ENCODE measurements around the gene SPRR2B.
"Not testable (repeated sequence)": the region's sequence is repeated elsewhere in the genome, so short reads cannot be mapped to it uniquely, and the experiment has no call there.

SPRR2B gene

DNA sequence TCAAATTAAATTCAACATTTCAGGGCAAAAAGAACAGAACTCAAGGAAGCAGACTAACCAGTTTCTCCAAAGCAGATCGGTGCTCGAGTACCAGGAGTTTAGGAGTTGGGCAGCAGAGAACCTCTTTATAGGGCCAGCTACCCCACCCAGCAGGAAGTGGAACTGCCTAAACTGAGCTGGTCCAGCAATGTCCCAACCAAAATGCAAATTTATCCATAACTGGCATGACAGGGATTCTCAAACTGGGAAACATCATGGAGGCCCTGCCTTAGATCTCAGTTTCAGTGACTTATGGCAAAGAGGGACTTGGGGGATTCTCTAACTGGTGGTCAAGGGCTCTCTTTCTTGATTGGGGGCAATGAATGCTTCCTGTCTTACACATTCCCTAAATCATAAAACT, at the start of gene SPRR2B:
Gene SPRR2B, minus strand, starts transcription at position 101 of the 400 bp plus-strand sequence. CDS start 772 bp downstream, outside the sequence.
- DNase-seq (ENCODE audit: low spot score), result no peak

DNA sequence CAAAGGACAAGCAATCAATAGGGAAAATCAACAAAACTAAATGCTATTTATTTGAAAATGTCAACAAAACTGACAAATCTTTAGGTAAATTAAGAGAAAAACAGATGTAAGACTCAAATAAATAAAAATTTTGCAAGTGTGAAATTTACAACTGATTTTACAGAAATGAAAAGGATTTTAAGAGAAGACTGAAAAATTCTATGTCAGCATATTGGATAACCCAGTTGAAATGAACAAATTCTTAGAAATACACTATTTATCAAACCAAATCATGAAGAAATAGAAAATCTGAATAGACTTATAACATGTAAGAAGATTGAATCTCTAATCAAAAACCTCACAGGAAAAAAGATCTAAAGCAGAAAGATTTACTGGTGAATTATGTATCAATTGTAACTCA, 49.5 kb upstream of the SPRR2B start:
- no peak for DNase-seq (ENCODE audit: low spot score)

DNA sequence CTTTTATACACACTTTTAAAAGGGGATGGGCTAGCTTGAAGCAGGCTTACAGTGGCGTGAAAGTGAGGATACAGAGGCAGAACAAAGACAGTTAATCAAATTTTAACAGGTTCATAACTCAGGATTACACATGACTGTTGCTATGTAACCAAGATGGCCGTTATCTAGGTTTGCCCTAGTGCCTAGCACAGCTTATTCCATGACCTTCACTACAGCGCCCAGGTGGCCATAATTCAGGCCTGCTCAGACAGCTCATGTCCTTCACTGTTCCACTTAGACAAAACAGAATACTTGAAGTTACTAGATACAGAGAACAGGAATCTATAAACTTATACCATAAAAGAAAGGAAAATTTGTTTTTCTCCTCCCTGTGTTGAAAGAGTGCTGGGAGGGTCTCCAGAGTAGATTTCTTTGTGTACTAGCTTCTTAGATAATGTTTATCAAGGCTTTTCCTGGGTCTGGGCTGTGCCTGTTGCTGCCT, 48.1 kb upstream of the SPRR2B start:
- DNase-seq (ENCODE audit: low spot score), result no peak

DNA sequence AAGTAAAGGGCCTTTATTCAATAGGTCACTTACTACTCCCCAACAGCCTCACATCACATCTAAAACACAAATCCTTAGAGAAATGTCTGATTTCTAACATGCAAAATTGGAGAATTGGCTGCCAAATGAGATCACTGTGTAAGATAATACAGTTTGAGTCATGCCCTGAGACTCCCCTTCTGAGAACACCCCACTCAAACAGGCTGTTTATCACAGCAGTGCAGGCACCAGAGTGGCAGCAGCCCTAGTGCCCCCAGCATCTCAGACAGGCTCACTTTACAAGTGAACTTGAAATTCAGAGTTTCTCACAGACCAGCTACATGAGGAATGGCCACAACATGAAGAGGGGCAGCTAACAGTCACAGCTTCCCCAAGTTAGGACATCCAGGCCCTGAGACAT, 43.9 kb upstream of the SPRR2B start:
- not testable (repeated sequence) for DNase-seq (ENCODE audit: low spot score)

DNA sequence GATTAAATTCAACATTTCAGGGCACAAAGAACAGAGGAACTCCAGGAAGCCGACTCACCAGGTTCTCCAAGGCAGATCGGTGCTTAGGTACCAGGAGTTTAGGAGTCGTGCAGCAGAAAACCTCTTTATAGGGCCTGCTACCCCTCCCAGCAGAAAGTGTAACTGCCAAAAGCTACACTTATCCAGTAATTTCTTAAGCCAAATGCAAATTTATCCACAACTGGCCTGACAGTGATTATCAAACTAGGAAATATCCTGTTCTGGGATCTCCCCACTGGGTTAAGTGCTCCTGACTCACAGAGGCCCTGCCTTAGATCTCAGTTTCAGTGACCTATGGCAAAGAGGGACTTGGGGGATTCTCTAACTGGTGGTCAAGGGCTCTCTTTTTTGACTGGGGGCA, 42.0 kb upstream of the SPRR2B start, which contains the start of gene SPRR2F:
Gene SPRR2F, minus strand, starts transcription at position 101 of the 400 bp plus-strand sequence. CDS start 783 bp downstream, outside the sequence.
- DNase-seq (ENCODE audit: low spot score), result no peak

DNA sequence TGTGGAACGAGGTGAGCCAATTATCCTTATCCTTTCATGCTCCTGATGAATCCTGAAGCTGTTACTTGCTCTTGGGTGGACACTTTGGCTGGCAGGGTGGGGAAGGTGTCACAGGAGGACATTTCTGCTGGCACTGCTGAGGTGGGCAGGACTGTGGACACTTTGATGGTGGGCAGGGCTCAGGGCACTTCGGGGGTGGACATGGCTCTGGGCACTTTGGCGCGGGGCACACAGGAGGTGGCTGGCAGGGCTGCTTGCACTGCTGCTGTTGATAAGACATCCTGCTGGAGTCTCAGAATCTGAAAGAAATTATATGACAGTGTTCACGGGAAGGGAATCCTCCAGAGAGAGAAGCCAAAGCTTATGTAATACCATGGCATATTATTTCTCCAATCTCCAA, 41.0 kb upstream of the SPRR2B start:
- not testable (repeated sequence) for DNase-seq (ENCODE audit: low spot score)

DNA sequence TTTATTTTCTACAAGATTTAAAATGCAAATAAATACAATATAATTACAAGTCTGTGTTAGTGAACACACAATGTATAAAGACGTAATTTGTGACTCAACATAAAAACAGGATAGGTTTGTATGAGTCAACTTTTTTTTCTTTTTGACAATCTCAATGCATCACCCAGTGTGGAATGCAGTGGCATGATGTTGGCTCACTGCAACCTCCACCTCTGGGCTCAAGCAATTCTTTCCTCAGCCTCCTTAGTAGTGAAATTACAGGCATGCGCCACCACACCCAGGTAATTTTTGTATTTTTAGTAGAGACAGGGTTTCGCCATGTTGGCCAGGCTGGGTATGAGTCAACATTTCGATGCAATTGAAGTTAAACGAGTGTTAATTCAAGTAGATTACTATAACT, 28.8 kb upstream of the SPRR2B start:
- DNase-seq (ENCODE audit: low spot score), result no peak

DNA sequence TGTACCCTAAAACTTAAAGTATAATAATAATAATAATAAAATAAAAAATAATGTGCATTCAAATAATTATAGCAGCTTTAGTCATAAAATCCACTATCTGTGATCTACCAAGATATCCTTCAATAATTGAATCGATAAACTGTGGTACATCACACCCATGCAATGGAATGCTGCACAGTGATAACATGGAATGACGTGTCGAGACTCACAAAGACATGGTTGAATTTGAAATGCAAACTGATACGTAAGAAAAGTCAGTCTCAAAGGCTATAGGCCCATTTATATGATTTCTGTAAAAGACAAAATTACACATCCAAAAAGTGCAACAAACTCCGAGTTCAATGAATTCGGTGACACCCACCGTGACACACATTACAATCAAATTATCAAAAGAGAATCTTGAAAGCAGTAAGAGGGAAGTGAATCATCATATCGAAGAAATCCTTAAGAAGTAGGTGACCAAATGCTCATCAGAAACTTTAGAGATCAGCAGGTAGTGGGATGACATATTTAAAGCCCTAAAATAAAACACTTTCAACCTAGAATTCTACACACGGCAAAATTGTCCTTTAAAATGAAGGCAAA, 28.1 kb upstream of the SPRR2B start:
- no peak for DNase-seq (ENCODE audit: low spot score)

DNA sequence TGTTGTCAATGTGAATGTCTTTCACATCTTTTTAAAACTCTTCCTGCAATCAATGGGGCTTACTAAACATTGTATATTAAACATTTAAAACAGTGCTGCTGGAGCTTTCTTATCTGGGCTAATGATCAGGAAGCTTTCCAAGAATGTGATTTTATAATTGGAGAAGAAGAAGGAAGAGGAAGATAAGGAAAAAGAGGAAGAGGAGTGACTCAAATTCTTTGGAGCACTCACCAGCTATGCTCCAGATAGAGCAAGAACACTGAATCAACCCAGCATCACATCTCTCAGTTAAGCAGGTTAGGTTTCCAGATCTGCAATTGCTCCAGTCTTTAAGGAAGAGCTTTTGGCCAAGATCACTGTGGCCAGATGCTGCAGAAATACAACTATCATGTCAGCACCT, 24.4 kb upstream of the SPRR2B start:
- DNase-seq (ENCODE audit: low spot score), result no peak

DNA sequence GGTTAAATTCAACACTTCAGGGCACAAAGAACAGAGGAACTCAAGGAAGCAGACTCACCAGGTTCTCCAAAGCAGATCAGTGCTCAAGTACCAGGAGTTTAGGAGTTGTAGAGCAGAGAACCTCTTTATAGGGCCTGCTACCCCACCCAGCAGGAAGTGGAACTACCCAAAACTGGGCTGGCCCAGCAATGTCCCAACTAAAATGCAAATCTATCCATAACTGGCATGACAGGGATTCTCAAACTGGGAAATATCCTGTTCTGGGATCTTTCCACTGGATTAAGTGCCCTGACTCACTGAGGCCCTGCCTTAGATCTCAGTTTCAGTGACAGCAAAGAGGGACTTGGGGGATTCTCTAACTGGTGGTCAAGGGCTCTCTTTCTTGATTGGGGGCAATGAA, 23.0 kb upstream of the SPRR2B start, which contains the start of gene SPRR2E:
Gene SPRR2E, minus strand, starts transcription at position 101 of the 400 bp plus-strand sequence. CDS start 775 bp downstream, outside the sequence.
- DNase-seq (ENCODE audit: low spot score), result no peak

DNA sequence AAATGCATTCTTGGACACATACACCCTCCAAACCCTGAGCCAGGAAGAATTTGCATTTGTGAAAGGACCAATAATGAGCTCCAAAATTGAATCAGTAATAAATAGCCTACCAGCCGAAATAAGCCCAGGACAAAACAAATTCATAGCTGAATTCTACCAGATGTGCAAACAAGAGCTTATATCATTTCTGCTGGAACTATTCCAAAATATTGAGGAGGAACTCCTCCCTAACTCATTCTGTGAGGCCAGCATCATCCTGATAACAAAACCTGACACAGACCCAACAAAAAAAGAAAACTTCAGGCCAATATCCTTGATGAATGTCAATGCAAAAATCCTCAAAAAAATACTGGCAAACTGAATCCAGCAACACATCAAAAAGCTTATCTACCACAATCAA, 16.2 kb upstream of the SPRR2B start:
- no peak for DNase-seq (ENCODE audit: low spot score)

DNA sequence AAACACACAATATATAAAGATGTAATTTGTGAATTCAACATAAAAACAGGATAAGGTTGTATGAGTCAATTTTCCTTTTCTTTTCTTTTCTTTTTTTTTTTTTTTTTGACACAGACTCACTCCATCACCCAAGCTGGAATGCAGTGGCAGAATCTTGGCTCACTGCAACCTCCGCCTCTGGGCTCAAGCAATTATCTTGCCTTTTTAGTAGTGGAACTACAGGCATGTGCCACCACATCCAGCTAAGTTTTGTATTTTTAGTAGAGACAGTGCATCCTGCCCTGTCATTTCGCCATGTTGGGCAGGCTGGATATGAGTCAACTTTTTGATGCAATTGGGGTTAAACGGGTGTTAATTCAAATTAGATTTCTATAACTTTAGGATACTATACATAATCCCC, 10.3 kb upstream of the SPRR2B start:
- DNase-seq (ENCODE audit: low spot score), result no peak

DNA sequence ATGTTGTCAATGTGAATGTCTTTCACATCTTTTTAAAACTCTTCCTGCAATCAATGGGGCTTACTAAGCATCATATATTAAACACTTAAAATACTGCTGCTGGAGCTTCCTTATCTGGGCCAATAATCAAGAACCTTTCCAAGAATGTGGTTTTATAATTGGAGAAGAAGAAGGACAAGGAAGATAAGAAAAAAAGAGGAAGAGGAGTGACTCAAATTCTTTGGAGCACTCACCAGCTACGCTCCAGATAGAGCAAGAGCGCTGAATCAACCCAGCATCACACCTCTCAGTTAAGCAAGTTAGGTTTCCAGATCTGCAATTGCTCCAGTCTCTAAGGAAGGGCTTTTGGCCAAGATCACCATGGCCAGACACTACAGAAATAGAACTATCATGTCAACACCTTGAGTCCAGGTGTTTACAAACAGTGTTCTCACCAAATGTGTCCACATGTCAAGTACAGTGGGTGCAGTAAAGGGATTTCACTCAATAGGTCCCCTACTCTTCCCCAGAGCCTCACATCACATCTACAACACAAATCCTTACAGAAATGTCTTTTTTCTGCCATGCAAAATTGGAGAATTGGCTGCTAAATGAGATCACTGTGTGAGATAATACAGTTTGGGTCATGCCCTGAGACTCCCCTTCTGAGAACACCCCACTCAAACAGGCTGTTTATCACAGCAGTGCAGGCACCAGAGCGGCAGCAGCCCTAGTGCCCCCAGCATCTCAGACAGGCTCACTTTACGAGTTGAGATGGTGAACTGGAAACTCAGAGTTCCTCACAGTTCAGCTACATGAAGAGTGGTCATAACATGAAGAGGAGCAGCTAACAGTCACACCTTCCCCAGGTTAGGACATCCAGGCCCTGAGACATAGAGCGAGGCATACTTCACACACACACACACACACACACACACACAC, 1.7 kb upstream of the SPRR2B start:
- no peak for DNase-seq (ENCODE audit: low spot score)

DNA sequence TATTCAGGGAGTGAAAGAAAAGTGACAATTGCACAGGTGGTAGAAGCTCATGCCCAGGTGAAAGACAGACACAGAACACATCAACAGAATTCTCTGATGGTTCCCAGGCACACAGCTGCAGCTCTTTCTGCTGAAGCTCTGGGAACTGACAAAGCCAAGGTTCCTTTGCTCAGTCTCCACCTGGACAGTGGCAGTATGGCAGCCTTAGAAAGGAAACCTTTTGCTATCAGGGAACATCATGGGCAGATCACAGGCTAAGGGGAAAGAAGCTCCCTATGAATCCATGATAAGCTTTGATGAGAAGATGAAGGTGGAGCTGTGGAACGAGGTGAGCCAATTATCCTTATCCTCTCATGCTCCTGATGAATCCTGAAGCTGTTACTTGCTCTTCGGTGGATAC, 1.2 kb downstream of the SPRR2B start:
- DNase-seq (ENCODE audit: low spot score), result no peak

DNA sequence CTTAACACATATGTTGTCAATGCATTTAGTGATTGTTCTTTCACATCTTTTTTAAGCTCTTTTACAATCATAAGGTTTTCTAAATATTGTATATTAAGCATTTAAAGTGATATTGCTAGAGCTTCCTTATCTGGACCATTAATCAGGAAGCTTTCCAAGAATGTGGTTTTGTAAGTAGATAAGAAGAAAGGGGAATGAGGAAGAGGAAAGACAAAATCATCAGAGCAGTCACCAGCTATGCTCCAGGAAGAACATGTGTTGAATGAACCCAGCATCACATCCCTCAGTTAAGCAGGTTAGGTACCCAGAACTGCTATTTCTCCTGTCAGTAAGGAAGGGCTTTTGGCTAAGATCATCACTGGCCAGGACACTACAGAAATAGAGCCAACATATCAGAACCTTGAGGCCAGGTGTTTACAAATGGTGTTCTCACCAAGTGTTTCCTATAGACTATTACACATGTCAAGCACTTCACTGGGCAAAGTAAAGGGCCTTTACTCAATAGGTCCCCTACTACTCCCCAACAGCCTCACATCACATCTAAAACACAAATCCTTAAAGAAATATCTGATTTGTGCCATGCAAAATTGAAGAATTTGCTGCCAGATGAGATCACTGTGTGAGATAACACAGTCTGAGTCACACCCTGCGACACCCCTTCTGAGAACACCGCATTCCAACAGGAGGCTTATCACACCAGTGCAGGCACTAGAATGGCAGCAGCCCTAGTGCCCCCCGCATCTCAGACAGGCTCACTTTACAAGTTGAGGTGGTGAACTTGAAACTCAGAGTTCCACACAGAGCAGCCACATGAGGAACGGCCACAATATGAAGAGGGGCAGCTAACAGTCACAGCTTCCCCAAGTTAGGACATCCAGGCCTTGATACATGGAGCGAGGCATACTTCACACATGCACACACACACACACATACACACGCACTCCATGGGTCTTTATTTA, 12.3 kb downstream of the SPRR2B start:
- DNase-seq (ENCODE audit: low spot score), result no peak

DNA sequence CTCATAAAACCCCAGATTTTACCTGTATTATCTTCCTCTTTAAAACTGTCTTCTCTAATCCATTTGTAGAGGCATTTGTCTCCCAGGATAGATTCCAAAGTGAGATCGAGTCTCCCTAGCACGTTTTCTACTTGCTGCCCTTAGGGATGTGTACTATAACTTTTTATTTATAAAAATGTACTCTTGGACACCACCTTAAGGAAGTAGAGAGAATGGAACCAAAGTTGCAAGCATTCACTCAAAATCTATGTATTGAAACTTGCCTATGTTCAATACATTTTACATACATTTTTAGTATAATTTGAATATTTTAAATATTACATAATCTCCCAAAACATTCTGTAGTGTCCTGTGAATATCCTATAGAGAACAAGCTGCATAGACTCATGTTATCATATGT, 13.3 kb downstream of the SPRR2B start:
- DNase-seq (ENCODE audit: low spot score), result no peak

DNA sequence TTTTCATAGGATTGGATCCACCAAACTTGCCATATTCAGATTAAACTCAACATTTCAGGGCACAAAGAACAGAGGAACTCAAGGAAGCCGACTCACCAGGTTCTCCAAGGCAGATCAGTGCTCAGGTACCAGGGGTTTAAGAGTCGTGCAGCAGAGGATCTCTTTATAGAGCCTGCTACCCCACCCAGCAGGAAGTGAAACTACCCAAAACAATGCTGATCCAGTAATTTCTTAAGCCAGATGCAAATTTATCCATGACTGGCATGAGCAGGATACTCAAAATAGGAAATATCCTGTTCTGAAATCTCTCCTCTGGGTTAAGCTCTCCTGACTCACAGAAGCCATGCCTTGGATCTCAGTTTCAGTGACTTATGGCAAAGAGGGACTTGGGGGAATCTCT, 14.0 kb downstream of the SPRR2B start, which contains the start of gene SPRR2A:
Gene SPRR2A, minus strand, starts transcription at position 138 of the 400 bp plus-strand sequence. CDS start 777 bp downstream, outside the sequence.
- DNase-seq (ENCODE audit: low spot score), result no peak

DNA sequence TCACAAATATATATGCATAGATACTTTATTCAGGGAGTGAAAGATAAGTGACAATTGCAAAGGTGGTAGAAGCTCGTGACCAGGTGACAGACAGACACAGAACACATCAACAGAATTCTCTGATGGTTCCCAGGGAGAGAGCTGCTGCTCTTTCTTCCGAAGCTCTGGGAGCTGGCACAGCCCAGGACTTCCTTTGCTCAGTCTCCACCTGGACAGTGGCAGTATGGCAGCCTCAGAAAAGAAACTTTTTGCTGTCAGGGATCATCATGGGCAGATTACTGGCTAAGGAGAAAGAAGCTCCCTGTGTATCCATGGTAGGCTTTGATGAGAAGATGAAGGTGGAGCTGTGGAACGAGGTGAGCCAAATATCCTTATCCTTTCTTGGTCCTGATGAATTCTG, 15.3 kb downstream of the SPRR2B start:
- DNase-seq (ENCODE audit: low spot score), result not testable (repeated sequence)

DNA sequence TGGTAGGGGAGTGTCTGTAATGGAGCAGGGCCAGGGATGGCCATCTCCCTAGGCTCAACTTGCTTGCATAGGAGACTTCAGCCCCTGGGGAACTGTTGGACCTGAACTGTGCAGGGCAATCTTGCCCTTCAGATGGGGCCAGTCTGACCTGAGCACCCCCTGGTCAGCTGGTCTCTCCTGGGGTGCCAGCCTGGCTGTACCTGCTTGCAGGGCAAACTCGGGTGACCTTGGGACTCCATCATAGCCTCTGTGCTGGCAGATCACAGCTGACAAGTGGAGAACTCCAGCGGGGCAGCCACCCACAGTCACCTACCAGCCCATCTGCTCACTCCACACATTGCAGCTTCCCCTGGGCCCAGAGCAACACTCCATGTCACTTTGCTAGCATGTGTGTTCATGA, 22.2 kb downstream of the SPRR2B start:
- no peak for DNase-seq (ENCODE audit: low spot score)

DNA sequence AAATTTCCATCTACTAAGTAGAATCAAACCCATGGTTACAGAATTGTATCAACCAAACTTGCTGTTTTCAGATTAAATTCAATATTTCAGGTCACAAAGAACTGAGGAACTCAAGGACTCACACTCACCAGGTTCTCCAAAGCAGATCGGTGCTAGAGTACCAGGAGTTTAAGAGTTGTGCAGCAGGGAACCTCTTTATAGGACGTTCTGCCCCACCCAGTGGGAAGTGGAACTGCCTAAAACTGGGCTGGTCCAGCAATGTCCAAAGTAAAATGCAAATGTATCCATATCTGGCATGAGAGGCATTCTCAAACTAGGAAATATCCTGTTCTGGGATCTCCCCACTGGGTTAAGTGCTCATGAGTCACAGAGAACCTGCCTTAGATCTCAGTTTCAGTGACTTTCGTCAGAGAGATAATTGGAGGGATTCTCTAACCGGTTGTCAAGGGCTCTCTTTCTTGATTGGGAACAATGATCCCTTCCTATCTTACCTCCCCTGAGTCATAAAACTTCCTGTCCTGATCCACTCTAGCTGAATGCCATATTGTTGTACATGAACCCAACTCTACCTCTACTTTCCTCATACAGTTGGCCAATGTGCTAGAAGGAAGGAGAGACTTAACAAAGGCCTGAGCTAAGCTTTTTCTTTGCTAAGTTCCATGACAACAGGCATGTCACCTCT, 30.3 kb downstream of the SPRR2B start, which contains the start of gene SPRR2D:
Gene SPRR2D, minus strand, starts transcription at position 171 of the 682 bp plus-strand sequence. CDS start 774 bp downstream, outside the sequence.
- no peak for DNase-seq (ENCODE audit: low spot score)

DNA sequence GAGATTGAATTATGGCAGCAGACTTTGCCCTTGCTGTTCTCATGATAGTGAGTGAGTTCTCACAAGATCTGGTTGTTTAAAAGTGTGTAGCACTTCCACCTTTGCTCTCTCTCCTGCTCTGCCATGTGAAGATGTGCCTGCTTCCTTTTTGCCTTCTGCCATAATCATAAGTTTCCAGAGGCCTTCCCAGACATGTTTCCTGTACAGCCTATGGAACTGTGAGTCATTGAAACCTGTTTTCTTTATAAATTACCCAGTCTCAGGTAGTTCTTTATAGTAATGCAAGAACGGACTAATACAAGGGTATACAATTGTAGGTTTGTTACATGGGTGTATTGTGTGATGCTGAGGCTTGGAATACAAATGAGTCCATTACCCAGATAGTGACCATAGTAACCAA, 36.2 kb downstream of the SPRR2B start:
- no peak for DNase-seq (ENCODE audit: low spot score)

Measured in left forelimb (tissue), 1 donor.